HG03457 (cell line): ENCODE measurements around the gene NDUFB2.
"Not testable (repeated sequence)": the region's sequence is repeated elsewhere in the genome, so short reads cannot be mapped to it uniquely, and the experiment has no call there.

Experiments
- ATAC-seq: cut with Tn5 transposase; IDR thresholded peaks from one replicate; pipeline ENCODE4 v1.9.1; 2021; ENCODE audit warnings: moderate number of reproducible peaks; ENCODE audit not compliant: unreplicated experiment

Gene NDUFB2

GRCh38 chr7:140672382-140673062 is 24.0 kb upstream of the NDUFB2 start, which contains the start of gene ADCK2:
Gene ADCK2, plus strand, starts transcription at chr7:140672945. Its CDS starts 386 bp downstream, at chr7:140673331.
- peak; percentile 33 for ATAC-seq

GRCh38 chr7:140673063-140673773 is 23.3 kb upstream of the NDUFB2 start:
- ATAC-seq: peak; percentile 34

GRCh38 chr7:140673774-140674155 is 22.7 kb upstream of the NDUFB2 start:
- no peak for ATAC-seq

- no peak for ATAC-seq
Observed at GRCh38 chr7:140674356-140674800, 22.1 kb upstream of the NDUFB2 start.

GRCh38 chr7:140674899-140675701 is 21.4 kb upstream of the NDUFB2 start:
- ATAC-seq: no peak

GRCh38 chr7:140675726-140676125 is 20.8 kb upstream of the NDUFB2 start:
- ATAC-seq: no peak

GRCh38 chr7:140676306-140676705 is 20.2 kb upstream of the NDUFB2 start:
- peak; percentile 37 for ATAC-seq

- not testable (repeated sequence) for ATAC-seq
Observed at GRCh38 chr7:140676956-140677355, 19.6 kb upstream of the NDUFB2 start.

- no peak for ATAC-seq
Observed at GRCh38 chr7:140677496-140677895, 19.0 kb upstream of the NDUFB2 start.

GRCh38 chr7:140678081-140678815 is 18.3 kb upstream of the NDUFB2 start:
- ATAC-seq: no peak

- ATAC-seq: no peak
Observed at GRCh38 chr7:140678816-140679130, 17.7 kb upstream of the NDUFB2 start.

- ATAC-seq: no peak
Observed at GRCh38 chr7:140679186-140679585, 17.3 kb upstream of the NDUFB2 start.

GRCh38 chr7:140680886-140681285 is 15.6 kb upstream of the NDUFB2 start:
- ATAC-seq: no peak

- ATAC-seq: no peak
Observed at GRCh38 chr7:140681766-140682165, 14.7 kb upstream of the NDUFB2 start.

GRCh38 chr7:140683657-140684056 is 12.9 kb upstream of the NDUFB2 start:
- no peak for ATAC-seq

- no peak for ATAC-seq
Observed at GRCh38 chr7:140684066-140684950, 12.2 kb upstream of the NDUFB2 start.

GRCh38 chr7:140685407-140686087 is 11.0 kb upstream of the NDUFB2 start:
- no peak for ATAC-seq

GRCh38 chr7:140686921-140687320 is 9.6 kb upstream of the NDUFB2 start:
- no peak for ATAC-seq

GRCh38 chr7:140688341-140688740 is 8.2 kb upstream of the NDUFB2 start:
- ATAC-seq: no peak
